OCI-M1 (cell line): ENCODE data around the gene RPL39L.
"Not testable (repeated sequence)": the region's sequence is repeated elsewhere in the genome, so short reads cannot be mapped to it uniquely, and the experiment has no call there.

ENCODE experiments used
- DNase-seq: peaks from one replicate; lab custom pipeline; 2025; lab: John Stamatoyannopoulos, UW

The RPL39L gene

GRCh38 chr3:187136936-187137335 is 2.4 kb downstream of the RPL39L start:
- no peak for DNase-seq

- DNase-seq = peak; percentile 3
Measured at GRCh38 chr3:187136337-187136736, 3.0 kb downstream of the RPL39L start.

- DNase-seq = not testable (repeated sequence)
Measured at GRCh38 chr3:187135172-187135690, 4.1 kb downstream of the RPL39L start.

- not testable (repeated sequence) for DNase-seq
Measured at GRCh38 chr3:187133181-187133580, 6.1 kb downstream of the RPL39L start.

GRCh38 chr3:187132666-187133065 is 6.6 kb downstream of the RPL39L start:
- DNase-seq = no peak

- no peak for DNase-seq
Measured at GRCh38 chr3:187131981-187132380, 7.3 kb downstream of the RPL39L start.

- peak; percentile 83 for DNase-seq
Measured at GRCh38 chr3:187130346-187131066, 8.8 kb downstream of the RPL39L start.

- no peak for DNase-seq
Measured at GRCh38 chr3:187125319-187126031, 13.8 kb downstream of the RPL39L start.

GRCh38 chr3:187122261-187122660 is 17.0 kb downstream of the RPL39L start:
- DNase-seq = no peak

GRCh38 chr3:187120326-187120725 is 19.0 kb downstream of the RPL39L start:
- no peak for DNase-seq

- DNase-seq = no peak
Measured at GRCh38 chr3:187114511-187114910, 24.8 kb downstream of the RPL39L start.

- peak; percentile 39 for DNase-seq
Measured at GRCh38 chr3:187112934-187113793, 26.1 kb downstream of the RPL39L start.

- DNase-seq = no peak
Measured at GRCh38 chr3:187110156-187110555, 29.1 kb downstream of the RPL39L start.

GRCh38 chr3:187107989-187108388 is 31.3 kb downstream of the RPL39L start:
- DNase-seq = no peak

GRCh38 chr3:187105700-187106099 is 33.6 kb downstream of the RPL39L start:
- no peak for DNase-seq

GRCh38 chr3:187104933-187105332 is 34.4 kb downstream of the RPL39L start:
- peak; percentile 67 for DNase-seq

GRCh38 chr3:187104342-187104741 is 35.0 kb downstream of the RPL39L start:
- DNase-seq = no peak

GRCh38 chr3:187103251-187103650 is 36.0 kb downstream of the RPL39L start:
- no peak for DNase-seq

- DNase-seq = no peak
Measured at GRCh38 chr3:187102073-187102634, 37.1 kb downstream of the RPL39L start.

GRCh38 chr3:187101184-187102072 is 37.9 kb downstream of the RPL39L start:
- DNase-seq = peak; percentile 83
